Lower lobe of right lung (tissue), 2 donors: ENCODE measurements around the gene CLDN7. TPM values are rescaled to one million over a fixed set of nuclear protein-coding genes. Genes with fewer than 3 reads are reported as not detected.

ENCODE experiments used
- ATAC-seq, 2 donors: fragments of 200-7000 bp; cut with Tn5 transposase; one replicate each; pipeline ENCODE4 v1.9.1; 2020 to 2022; ENCODE audit warnings: mild to moderate bottlenecking in 2 of 2, moderate library complexity in 2 of 2
- DNase-seq: peaks from one replicate; pipeline ENCODE4 v3.0.0-alpha.2; 2020
- H3K27ac ChIP-seq: fragments of 200-600 bp; one replicate; pipeline ENCODE4 v1.8.0; 2022
- H3K27me3 ChIP-seq: fragments of 200-600 bp; one replicate; pipeline ENCODE4 v1.8.0; 2022; ENCODE audit warnings: low read depth
- H3K36me3 ChIP-seq: fragments of 200-600 bp; one replicate; pipeline ENCODE4 v1.8.0; 2022; ENCODE audit warnings: mild to moderate bottlenecking
- H3K4me1 ChIP-seq: fragments of 200-600 bp; one replicate; pipeline ENCODE4 v1.8.0; 2022
- H3K4me3 ChIP-seq: fragments of 200-600 bp; one replicate; pipeline ENCODE4 v1.8.0; 2022; ENCODE audit warnings: mild to moderate bottlenecking
- H3K9me3 ChIP-seq: fragments of 200-600 bp; one replicate; pipeline ENCODE4 v1.8.0; 2022
- intact Hi-C: fragments of 100-400 bp; cut with DNase I; formaldehyde crosslinking; loops from one replicate; pipeline ENCODE4 v1.11.0; 2022
- total RNA-seq: library from RNA; stranded (reverse); fragmentation: NEBNext Ultra II Directional; extraction: Animal tissue kit (Norgen Biotek cat#: 25700); gene quantifications from one replicate; pipeline ENCODE4 v1.2.1, GENCODE V29; 2021
- TF ChIP-seq, protein P1 (sequence below): fragments of 200-600 bp; IDR thresholded peaks from one replicate; pipeline ENCODE4 v1.8.0; 2022; ENCODE audit warnings: antibody characterized with exemption, mild to moderate bottlenecking
- donor health status: DM: no; HTN: yes; CAD: no; lungs with severe emphysema.

Gene CLDN7
- total RNA-seq, 1 donor from 2014 or later, result 98.7 TPM

DNA sequence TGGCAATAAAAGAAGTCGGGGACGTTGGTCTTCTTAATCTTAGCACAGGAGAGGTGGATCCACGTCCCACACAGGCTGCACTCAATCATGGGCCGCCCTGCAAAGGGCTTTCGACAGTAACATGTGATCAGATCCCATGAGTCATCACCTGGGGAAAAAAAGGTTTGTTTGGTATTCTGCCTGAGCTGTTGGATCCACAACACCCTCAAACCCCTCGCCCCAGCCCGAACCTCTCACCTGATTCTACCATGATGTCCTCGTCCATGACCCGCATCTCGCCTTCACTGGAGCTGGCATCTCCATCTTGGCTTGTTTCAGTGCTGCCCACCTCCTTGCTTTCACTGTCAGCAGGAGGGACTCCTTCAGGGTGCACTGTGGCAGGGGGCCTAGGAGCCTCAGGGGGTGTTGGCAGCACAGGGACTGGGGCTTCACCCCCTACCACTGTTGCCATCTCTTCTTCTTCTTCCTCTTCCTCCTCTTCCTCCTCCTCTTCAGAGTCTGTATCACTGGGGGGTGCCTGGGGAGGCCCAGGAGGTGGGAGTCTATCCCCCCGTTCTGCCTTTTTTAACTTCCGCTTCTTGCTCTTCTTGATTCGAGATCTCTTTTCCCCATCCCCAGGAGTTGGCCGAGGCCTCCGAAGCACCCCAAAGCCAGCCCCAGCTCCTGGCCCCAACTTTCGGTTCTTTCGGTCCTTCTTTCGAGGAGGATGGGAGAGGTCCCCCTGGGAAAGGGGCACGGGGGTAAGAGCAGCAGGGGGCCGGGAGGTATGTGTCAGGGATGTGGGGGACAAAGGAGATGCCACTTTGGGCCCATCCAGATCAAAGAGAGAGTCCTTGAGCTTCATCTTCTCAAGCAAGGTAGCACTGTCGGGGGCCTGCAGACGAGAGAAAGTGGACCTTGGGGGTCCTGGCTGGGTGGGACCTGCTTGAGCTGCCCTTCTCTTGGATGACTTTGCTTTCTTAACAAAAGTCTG lies 26.3 kb downstream of the CLDN7 start:
- no peak overlapping the region for H3K4me3 ChIP-seq
- TF ChIP-seq, protein P1, sequence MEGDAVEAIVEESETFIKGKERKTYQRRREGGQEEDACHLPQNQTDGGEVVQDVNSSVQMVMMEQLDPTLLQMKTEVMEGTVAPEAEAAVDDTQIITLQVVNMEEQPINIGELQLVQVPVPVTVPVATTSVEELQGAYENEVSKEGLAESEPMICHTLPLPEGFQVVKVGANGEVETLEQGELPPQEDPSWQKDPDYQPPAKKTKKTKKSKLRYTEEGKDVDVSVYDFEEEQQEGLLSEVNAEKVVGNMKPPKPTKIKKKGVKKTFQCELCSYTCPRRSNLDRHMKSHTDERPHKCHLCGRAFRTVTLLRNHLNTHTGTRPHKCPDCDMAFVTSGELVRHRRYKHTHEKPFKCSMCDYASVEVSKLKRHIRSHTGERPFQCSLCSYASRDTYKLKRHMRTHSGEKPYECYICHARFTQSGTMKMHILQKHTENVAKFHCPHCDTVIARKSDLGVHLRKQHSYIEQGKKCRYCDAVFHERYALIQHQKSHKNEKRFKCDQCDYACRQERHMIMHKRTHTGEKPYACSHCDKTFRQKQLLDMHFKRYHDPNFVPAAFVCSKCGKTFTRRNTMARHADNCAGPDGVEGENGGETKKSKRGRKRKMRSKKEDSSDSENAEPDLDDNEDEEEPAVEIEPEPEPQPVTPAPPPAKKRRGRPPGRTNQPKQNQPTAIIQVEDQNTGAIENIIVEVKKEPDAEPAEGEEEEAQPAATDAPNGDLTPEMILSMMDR, result no peak
- intact Hi-C loops, result no loop called here
- DNase-seq, result no peak
- no peak for ATAC-seq
- no peaks in the 10 kb centered on the region for H3K27me3 ChIP-seq
- peaks cover 35% of the 10 kb centered on the region for H3K36me3 ChIP-seq
- H3K27ac ChIP-seq, result no peak overlapping the region
- no peaks in the 10 kb centered on the region for H3K9me3 ChIP-seq
- peaks cover 58% of the 10 kb centered on the region for H3K4me1 ChIP-seq

GRCh38 chr17:7234083-7234951 lies 28.0 kb downstream of the CLDN7 start, which contains the start of gene DVL2:
Gene DVL2 (minus strand): TSS chr17:7234517. CDS start chr17:7234262, 255 bp downstream.
- H3K27me3 ChIP-seq, result no peaks in the 10 kb centered on the region
- H3K36me3 ChIP-seq, result peaks cover 37% of the 10 kb centered on the region
- no peaks in the 10 kb centered on the region for H3K9me3 ChIP-seq
- H3K4me3 ChIP-seq, result peak within 1 kb of the TSS; percentile 85
- ATAC-seq (peak; percentile 66 to 79), DNase-seq (peak; percentile 97)
- TF ChIP-seq, protein P1, result no peak
- peak within 1 kb of the TSS; percentile 80 for H3K27ac ChIP-seq
- H3K4me1 ChIP-seq, result peaks cover 45% of the 10 kb centered on the region
- intact Hi-C loops, result no loop called here

GRCh38 chr17:7233701-7234082 lies 28.6 kb downstream of the CLDN7 start:
- no peaks in the 10 kb centered on the region for H3K9me3 ChIP-seq
- intact Hi-C loops, result no loop called here
- peak in 1 of 2 donors; percentile 1 for ATAC-seq
- no peaks in the 10 kb centered on the region for H3K27me3 ChIP-seq
- DNase-seq, result no peak
- peak overlapping the region; percentile 85 for H3K4me3 ChIP-seq
- peaks cover 45% of the 10 kb centered on the region for H3K4me1 ChIP-seq
- TF ChIP-seq, protein P1, result no peak
- H3K36me3 ChIP-seq, result peaks cover 43% of the 10 kb centered on the region
- peak overlapping the region; percentile 80 for H3K27ac ChIP-seq

GRCh38 chr17:7232114-7232513 lies 30.2 kb downstream of the CLDN7 start:
- intact Hi-C loops, result no loop called here

GRCh38 chr17:7229504-7229903 lies 32.8 kb downstream of the CLDN7 start:
- H3K36me3 ChIP-seq, result peaks cover 61% of the 10 kb centered on the region
- intact Hi-C loops, result no loop called here
- no peaks in the 10 kb centered on the region for H3K27me3 ChIP-seq
- no peak for DNase-seq
- TF ChIP-seq, protein P1, result no peak
- H3K4me1 ChIP-seq, result peaks cover 21% of the 10 kb centered on the region
- no peaks in the 10 kb centered on the region for H3K9me3 ChIP-seq
- no peak overlapping the region for H3K27ac ChIP-seq
- ATAC-seq, result no peak
- H3K4me3 ChIP-seq, result no peak overlapping the region

More at GRCh38 chr17:7232114-7232513, 30.2 kb downstream of the CLDN7 start:
- H3K27ac ChIP-seq, result no peak overlapping the region
- TF ChIP-seq, protein P1, result no peak
- H3K36me3 ChIP-seq, result peaks cover 56% of the 10 kb centered on the region
- H3K27me3 ChIP-seq, result no peaks in the 10 kb centered on the region
- H3K9me3 ChIP-seq, result no peaks in the 10 kb centered on the region
- no peak overlapping the region for H3K4me3 ChIP-seq
- peaks cover 39% of the 10 kb centered on the region for H3K4me1 ChIP-seq
- ATAC-seq, result no peak
- no peak for DNase-seq
